H1 (cell line): ENCODE measurements around the gene SRF.
A peak's percentile ranks its signal among the peaks of the same experiment; 100 is the strongest.

Experiments used
- CBX5 ChIP-seq: fragments of 300-800, 300-1000 bp; sonication (generic); IDR thresholded peaks from 2 replicates; pipeline ENCODE4 v1.7.1; 2016; ENCODE audit warnings: antibody characterized with exemption, low read length, low read depth
- RAD21 ChIP-seq, 2 experiments: IDR thresholded peaks in 1 of 2; conservative IDR thresholded peaks in 1 of 2; 2 replicates each; pipeline ENCODE4 v1.6.1; 2011; ENCODE audit warnings: low read depth in 2 of 2, low read length in 2 of 2, improper control_type of control experiment in 1 of 2, inconsistent platforms in 1 of 2, mild to moderate bottlenecking in 1 of 2, moderate library complexity in 1 of 2
- TAF1 ChIP-seq: IDR thresholded peaks from 2 replicates; pipeline ENCODE4 v1.6.1; 2011; ENCODE audit warnings: mild to moderate bottlenecking, low read depth, low read length
- TF ChIP-seq, protein P1 (sequence below), 3 experiments: IDR thresholded peaks; 1 replicate in 2 of 3; 2 replicates in 1 of 3; pipeline versions ENCODE4 v1.5.1 to v1.6.1; 2011; ENCODE audit warnings: low read length in 3 of 3, mild to moderate bottlenecking in 3 of 3, inconsistent platforms in 2 of 3, low read depth in 1 of 3, moderate library complexity in 1 of 3; ENCODE audit not compliant: insufficient read depth in 1 of 3; ENCODE audit errors: control extremely low read depth in 1 of 3
- TF ChIP-seq, protein P2 (sequence below): IDR thresholded peaks from 2 replicates; pipeline ENCODE4 v1.6.1; 2011; ENCODE audit warnings: low read length, improper control_type of control experiment

DNA sequence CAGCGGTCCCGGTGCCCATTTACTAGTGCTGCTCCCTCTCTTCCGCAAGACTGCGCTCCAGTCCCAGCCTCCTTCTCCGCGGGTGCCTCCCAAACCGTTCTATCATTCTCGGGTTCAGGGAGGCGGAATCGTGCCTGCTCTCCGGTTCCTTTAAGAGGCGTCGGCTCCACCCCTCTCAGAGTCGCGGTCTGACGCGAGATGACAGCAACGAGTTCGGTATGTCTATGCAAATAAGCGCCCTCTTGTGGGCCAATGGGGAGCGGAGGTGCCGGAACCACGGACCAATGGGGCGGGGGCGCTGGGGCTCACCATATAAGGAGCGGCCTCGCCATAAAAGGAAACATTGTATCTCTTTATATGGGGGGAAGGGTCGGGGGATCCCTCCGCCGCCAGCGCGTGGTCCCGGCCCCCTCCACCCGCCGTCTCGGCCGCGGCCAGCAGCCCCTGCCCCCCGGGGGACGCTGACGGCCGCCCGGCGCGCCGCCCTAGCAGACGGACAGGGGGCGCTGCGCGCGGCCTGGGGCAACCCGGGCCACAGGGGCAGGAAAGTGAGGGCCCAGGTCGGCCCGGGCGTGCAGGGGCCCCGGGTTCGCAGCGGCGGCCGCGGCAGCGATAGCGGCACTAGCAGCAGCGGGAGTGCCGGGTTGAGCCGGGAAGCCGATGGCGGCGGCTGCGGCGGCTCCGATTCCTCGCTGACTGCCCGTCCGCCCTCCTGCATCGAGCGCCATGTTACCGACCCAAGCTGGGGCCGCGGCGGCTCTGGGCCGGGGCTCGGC, at the start of gene SRF:
- TF ChIP-seq RAD21 (IDR thresholded peaks at IDR 0.05 in 1 of 2, conservative IDR thresholded peaks at IDR 0.05 in 1 of 2; ENCODE audit: low read depth in 2 of 2, low read length in 2 of 2) (peak; percentile 14 to 51; a peak in 3 of 4 replicates), TAF1 (peak; percentile 78), CBX5 (no peak)
- TF ChIP-seq, protein P1, sequence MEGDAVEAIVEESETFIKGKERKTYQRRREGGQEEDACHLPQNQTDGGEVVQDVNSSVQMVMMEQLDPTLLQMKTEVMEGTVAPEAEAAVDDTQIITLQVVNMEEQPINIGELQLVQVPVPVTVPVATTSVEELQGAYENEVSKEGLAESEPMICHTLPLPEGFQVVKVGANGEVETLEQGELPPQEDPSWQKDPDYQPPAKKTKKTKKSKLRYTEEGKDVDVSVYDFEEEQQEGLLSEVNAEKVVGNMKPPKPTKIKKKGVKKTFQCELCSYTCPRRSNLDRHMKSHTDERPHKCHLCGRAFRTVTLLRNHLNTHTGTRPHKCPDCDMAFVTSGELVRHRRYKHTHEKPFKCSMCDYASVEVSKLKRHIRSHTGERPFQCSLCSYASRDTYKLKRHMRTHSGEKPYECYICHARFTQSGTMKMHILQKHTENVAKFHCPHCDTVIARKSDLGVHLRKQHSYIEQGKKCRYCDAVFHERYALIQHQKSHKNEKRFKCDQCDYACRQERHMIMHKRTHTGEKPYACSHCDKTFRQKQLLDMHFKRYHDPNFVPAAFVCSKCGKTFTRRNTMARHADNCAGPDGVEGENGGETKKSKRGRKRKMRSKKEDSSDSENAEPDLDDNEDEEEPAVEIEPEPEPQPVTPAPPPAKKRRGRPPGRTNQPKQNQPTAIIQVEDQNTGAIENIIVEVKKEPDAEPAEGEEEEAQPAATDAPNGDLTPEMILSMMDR (IDR thresholded peaks at IDR 0.05; ENCODE audit: control extremely low read depth in 1 of 3, insufficient read depth in 1 of 3, low read depth in 1 of 3, low read length in 3 of 3) = peak in 2 of 3 experiments; percentile 56 to 80; a peak in 3 of 4 replicates
- TF ChIP-seq, protein P2, sequence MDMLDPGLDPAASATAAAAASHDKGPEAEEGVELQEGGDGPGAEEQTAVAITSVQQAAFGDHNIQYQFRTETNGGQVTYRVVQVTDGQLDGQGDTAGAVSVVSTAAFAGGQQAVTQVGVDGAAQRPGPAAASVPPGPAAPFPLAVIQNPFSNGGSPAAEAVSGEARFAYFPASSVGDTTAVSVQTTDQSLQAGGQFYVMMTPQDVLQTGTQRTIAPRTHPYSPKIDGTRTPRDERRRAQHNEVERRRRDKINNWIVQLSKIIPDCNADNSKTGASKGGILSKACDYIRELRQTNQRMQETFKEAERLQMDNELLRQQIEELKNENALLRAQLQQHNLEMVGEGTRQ = no peak; the same call in 1 of the 2 replicates
